Thoracic aorta (tissue), 2 donors: ENCODE measurements around the gene FIGNL2. TPM values are rescaled to one million over a fixed set of nuclear protein-coding genes. Genes with fewer than 3 reads are reported as not detected.

Source experiments
- ATAC-seq: fragments of 150-250 bp; one replicate; pipeline ENCODE4 v1.8.0; 2017; ENCODE audit warnings: low read depth; ENCODE audit not compliant: insufficient number of reproducible peaks, low FRiP score
- DNase-seq: peaks from one replicate; pipeline ENCODE4 v3.0.0-alpha.2; 2020; ENCODE audit warnings: low spot score
- H3K27ac ChIP-seq, 2 donors: fragments of 200-600 bp; sonication (generic); 1 replicate in 1 of 2; 2 replicates in 1 of 2; pipeline ENCODE4 v1.5.1; 2016; ENCODE audit warnings: mild to moderate bottlenecking in 2 of 2, moderate library complexity in 2 of 2
- H3K27me3 ChIP-seq: fragments of 200-600 bp; sonication (generic); replicated peaks from 2 replicates; pipeline ENCODE4 v1.6.0; 2016; ENCODE audit warnings: mild to moderate bottlenecking; ENCODE audit not compliant: insufficient read depth
- H3K36me3 ChIP-seq: fragments of 200-600 bp; sonication (generic); one replicate; pipeline ENCODE4 v1.5.1; 2016
- H3K4me1 ChIP-seq, 2 donors: fragments of 200-600 bp; sonication (generic); 1 replicate in 1 of 2; 2 replicates in 1 of 2; pipeline versions ENCODE4 v1.5.1 to v1.6.0; 2016; ENCODE audit warnings: low read depth in 2 of 2, mild to moderate bottlenecking in 1 of 2; ENCODE audit not compliant: control insufficient read depth in 1 of 2
- H3K4me3 ChIP-seq: fragments of 200-600 bp; sonication (generic); 2 replicates; pipeline ENCODE4 v1.5.1; 2016; ENCODE audit warnings: mild to moderate bottlenecking
- H3K9me3 ChIP-seq: fragments of 200-600 bp; sonication (generic); 2 replicates; pipeline ENCODE4 v1.5.1; 2016
- CTCF ChIP-seq: fragments of 200-600 bp; sonication (generic); IDR thresholded peaks from one replicate; pipeline ENCODE4 v1.5.1; 2019; ENCODE audit warnings: antibody characterized with exemption
- total RNA-seq, 2 donors: library from RNA; depleted of rRNA; stranded (reverse); fragments of >200 nt; gene quantifications; one replicate each; pipeline versions ENCODE4 v1.1.0 to v1.2.3, GENCODE V29; 2016

The FIGNL2 gene
- total RNA-seq, 2 donors from 2014 or later: 0.28 TPM; not detected in 1

- ATAC-seq (no peak), DNase-seq (no peak)
These were observed 15.7 kb upstream of the FIGNL2 start for GRCh38 chr12:51863933-51864832.

GRCh38 chr12:51863363-51863932 is 14.9 kb upstream of the FIGNL2 start:
- no peaks in the 10 kb centered on the region for H3K27me3 ChIP-seq
- peaks cover 6 to 13% of the 10 kb centered on the region in 2 donors for H3K4me1 ChIP-seq
- H3K27ac ChIP-seq: no peak overlapping the region
- TF ChIP-seq CTCF: no peak
- no peaks in the 10 kb centered on the region for H3K36me3 ChIP-seq
- peak overlapping the region; percentile 61 for H3K4me3 ChIP-seq
- ATAC-seq (no peak), DNase-seq (no peak)
- H3K9me3 ChIP-seq: no peaks in the 10 kb centered on the region

More at GRCh38 chr12:51863933-51864832, 15.7 kb upstream of the FIGNL2 start:
- Histone ChIP-seq H3K27ac (no peak overlapping the region), H3K4me1 (peaks cover 8 to 19% of the 10 kb centered on the region in 2 donors), H3K9me3 (no peaks in the 10 kb centered on the region), H3K4me3 (peak overlapping the region; percentile 61), H3K27me3 (no peaks in the 10 kb centered on the region), H3K36me3 (no peaks in the 10 kb centered on the region)
- TF ChIP-seq CTCF: no peak

- no peaks in the 10 kb centered on the region for H3K9me3 ChIP-seq
- no peak overlapping the region for H3K27ac ChIP-seq
- no peak for TF ChIP-seq CTCF
- DNase-seq (no peak), ATAC-seq (no peak)
- no peaks in the 10 kb centered on the region for H3K36me3 ChIP-seq
- peaks cover 6 to 13% of the 10 kb centered on the region in 2 donors for H3K4me1 ChIP-seq
- no peak overlapping the region for H3K4me3 ChIP-seq
- H3K27me3 ChIP-seq: no peaks in the 10 kb centered on the region
These were observed 14.4 kb upstream of the FIGNL2 start for GRCh38 chr12:51862947-51863346.

DNA sequence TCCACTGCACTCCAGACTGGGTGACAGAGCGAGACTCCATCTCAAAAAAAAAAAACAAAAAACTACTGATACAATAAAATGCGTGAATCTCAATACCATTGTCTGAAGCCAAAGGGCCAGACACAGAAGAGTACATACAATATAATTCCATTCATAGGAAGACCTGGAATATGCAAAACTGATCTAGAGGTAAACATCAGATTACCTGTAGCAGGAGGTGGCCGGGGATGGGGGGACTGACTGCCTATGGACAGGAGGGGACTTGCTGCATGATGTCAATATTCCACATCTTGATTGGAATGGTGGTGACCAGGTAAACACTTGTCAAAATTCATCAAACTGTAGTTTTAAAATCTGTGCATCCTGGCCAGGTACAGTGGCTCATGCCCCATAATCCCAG is 12.5 kb upstream of the FIGNL2 start:
- Histone ChIP-seq H3K27me3 (no peaks in the 10 kb centered on the region), H3K4me1 (peaks cover 6 to 13% of the 10 kb centered on the region in 2 donors), H3K36me3 (no peaks in the 10 kb centered on the region), H3K9me3 (no peaks in the 10 kb centered on the region), H3K27ac (no peak overlapping the region), H3K4me3 (no peak overlapping the region)
- DNase-seq (no peak), ATAC-seq (no peak)
- TF ChIP-seq CTCF: no peak

GRCh38 chr12:51855586-51856428 is 7.3 kb upstream of the FIGNL2 start:
- no peak for TF ChIP-seq CTCF
- H3K4me3 ChIP-seq: peak overlapping the region; percentile 47

More at GRCh38 chr12:51855586-51856428, 7.3 kb upstream of the FIGNL2 start:
- Histone ChIP-seq H3K27me3 (no peaks in the 10 kb centered on the region), H3K27ac (no peak overlapping the region), H3K36me3 (no peaks in the 10 kb centered on the region), H3K9me3 (no peaks in the 10 kb centered on the region), H3K4me1 (no peaks in the 10 kb centered on the region)
- no peak for DNase-seq
- ATAC-seq: no peak
